Measurements from ENCODE around the gene PHKG1. TPM values are rescaled to one million over a fixed set of nuclear protein-coding genes. Genes with fewer than 3 reads are reported as not detected.
"Not testable (repeated sequence)": the region's sequence is repeated elsewhere in the genome, so short reads cannot be mapped to it uniquely, and the experiment has no call there.

Gene PHKG1
- total and polyA plus RNA-seq, 10 of the 15 experiments (the other 5 are each of a cell fraction or from before 2014, with no cell fraction given) = 0.08 to 1.6 (median 0.44) TPM

DNA sequence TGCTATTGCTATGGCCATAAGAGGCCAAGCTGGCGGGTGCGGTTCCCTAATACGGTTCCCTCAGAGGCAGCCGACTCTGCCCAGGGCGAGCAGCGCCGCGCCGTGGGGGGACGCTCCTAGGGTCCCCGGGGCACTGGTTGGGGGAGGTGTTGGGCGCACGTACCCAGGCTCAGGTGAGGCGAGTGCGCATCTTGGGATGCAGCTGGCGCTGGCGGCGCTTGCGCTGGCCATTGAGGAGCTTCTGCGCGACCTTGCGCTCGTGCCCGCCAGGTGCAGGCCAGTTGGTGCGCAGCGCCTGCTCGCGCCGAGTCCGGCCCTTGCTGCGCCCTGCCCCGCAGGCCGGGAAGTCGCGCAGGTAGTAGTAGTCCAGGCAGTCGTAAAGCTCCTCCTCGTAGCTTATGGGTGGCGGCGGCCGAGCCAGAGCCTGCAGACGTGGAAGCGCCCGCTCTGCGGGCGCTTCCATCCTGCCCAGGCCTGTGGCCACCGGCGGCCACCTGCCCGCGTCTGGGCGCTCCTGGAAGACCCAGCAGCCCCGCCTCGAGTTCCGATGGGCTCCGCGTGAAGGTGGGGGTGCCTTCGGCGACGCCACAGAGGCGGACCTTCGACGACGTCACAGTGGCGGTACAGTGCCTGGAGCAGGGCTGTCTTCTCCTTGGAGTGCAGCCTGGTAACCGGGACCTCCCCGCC is 23.2 kb upstream of the PHKG1 start, which contains the start of gene NUPR2:
Gene NUPR2, minus strand, starts transcription at position 566 of the 687 bp plus-strand sequence. Its CDS starts 103 bp downstream, at position 463.
- no peaks in the 10 kb centered on the region for H3K9me3 ChIP-seq (replicated peaks; ENCODE audit: control insufficient read depth, insufficient read depth, low read length)
- WGBS (ENCODE audit: insufficient coverage, insufficient replicate concordance, low lambda C conversion rate, missing lambda C conversion rate) = 69% methylated on average over 62 of the region's 65 CpGs
- FAIRE-seq = no peak
- H3K36me3 ChIP-seq (ENCODE audit: control insufficient read depth in 2 of 2, insufficient read depth in 2 of 2, low read length in 1 of 2) = no peaks in the 10 kb centered on the region
- ChIA-PET CTCF (no interaction called here), POLR2A (interaction anchor here (0.6 kb wide), 1 partner anchor 10 kb away, joined by 3 read pairs; the partner anchor contains the start of gene CHCHD2), SMC1A (ENCODE audit: uncharacterized antibody, unreplicated experiment) (no interaction called here), RAD21 (ENCODE audit: unreplicated experiment) (no interaction called here)
- H3K27me3 ChIP-seq (replicated peaks in 1 of 2; ENCODE audit: control insufficient read depth in 2 of 2, insufficient read depth in 2 of 2, low read length in 1 of 2) = no peaks in the 10 kb centered on the region
- H3K9ac ChIP-seq (ENCODE audit: control insufficient read depth, insufficient read depth, low read length) = no peak within 1 kb of the TSS
- H3K79me2 ChIP-seq (ENCODE audit: control insufficient read depth, insufficient read depth, low read length) = no peaks in the 10 kb centered on the region
- no peak within 1 kb of the TSS for H3K4me3 ChIP-seq
- H2AFZ ChIP-seq (ENCODE audit: control insufficient read depth, low read depth, low read length) = no peak within 1 kb of the TSS
- BruUV-seq (replicated peaks) = no TSS peak
- in situ Hi-C loops (cut with MboI) (no loop called here), intact Hi-C loops (cut with micrococcal nuclease; ENCODE audit: unreplicated experiment) (no loop called here)
- no peak for ATAC-seq
- H3K4me2 ChIP-seq (ENCODE audit: control insufficient read depth, insufficient read depth) = no peak within 1 kb of the TSS
- DNase-seq (ENCODE audit: low read depth, low spot score) = no peak
- H3K27ac ChIP-seq (ENCODE audit: control insufficient read depth, insufficient read depth) = no peak within 1 kb of the TSS
- no peaks in the 10 kb centered on the region for H4K20me1 ChIP-seq (ENCODE audit: control insufficient read depth, insufficient read depth)
- TF ChIP-seq YBX1 (IDR thresholded peaks at IDR 0.05) = no peak
- no peak for TF ChIP-seq JUNB (IDR thresholded peaks at IDR 0.05)
- TF ChIP-seq, protein P1, sequence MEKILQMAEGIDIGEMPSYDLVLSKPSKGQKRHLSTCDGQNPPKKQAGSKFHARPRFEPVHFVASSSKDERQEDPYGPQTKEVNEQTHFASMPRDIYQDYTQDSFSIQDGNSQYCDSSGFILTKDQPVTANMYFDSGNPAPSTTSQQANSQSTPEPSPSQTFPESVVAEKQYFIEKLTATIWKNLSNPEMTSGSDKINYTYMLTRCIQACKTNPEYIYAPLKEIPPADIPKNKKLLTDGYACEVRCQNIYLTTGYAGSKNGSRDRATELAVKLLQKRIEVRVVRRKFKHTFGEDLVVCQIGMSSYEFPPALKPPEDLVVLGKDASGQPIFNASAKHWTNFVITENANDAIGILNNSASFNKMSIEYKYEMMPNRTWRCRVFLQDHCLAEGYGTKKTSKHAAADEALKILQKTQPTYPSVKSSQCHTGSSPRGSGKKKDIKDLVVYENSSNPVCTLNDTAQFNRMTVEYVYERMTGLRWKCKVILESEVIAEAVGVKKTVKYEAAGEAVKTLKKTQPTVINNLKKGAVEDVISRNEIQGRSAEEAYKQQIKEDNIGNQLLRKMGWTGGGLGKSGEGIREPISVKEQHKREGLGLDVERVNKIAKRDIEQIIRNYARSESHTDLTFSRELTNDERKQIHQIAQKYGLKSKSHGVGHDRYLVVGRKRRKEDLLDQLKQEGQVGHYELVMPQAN (conservative IDR thresholded peaks at IDR 0.05) = no peak
- no peak for TF ChIP-seq SREBF1 (IDR thresholded peaks at IDR 0.05; ENCODE audit: low read length)
- TF ChIP-seq, protein P2, sequence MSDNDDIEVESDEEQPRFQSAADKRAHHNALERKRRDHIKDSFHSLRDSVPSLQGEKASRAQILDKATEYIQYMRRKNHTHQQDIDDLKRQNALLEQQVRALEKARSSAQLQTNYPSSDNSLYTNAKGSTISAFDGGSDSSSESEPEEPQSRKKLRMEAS (IDR thresholded peaks at IDR 0.05; ENCODE audit: low read depth, low read length) = no peak
- TF ChIP-seq MYC (IDR thresholded peaks at IDR 0.05; ENCODE audit: insufficient read depth, insufficient read length, insufficient replicate concordance, low read length, severe bottlenecking) = no peak
- no peak for TF ChIP-seq ZNF207 (IDR thresholded peaks at IDR 0.05; ENCODE audit: borderline replicate concordance)
- no peak for TF ChIP-seq CBX5 (IDR thresholded peaks at IDR 0.05; ENCODE audit: low read depth)
- no peak for TF ChIP-seq PML (IDR thresholded peaks at IDR 0.05; ENCODE audit: low read length)
- no peaks in the 10 kb centered on the region for H3K4me1 ChIP-seq (ENCODE audit: control insufficient read depth, insufficient read depth, low read length)

DNA sequence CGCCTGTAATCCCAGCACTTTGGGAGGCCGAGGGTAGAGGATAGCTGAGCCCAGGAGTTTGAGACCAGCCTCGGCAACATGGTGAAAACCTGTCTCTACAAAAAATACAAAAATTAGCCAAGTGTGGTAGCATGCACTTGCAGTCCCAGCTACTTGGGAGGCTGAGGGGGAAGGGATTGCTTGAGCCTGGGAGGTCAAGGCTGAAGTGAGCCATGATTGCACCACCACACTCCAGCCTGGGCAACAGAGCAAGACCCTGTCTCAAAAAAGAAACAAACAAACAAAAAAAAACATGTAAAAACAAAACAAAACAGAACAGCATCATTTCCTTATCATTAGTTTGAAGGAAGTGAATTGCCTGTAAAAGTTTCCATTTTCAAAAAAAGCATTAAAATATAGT is 19.5 kb upstream of the PHKG1 start:
- 17% methylated on average over 3 of the region's 3 CpGs for WGBS (ENCODE audit: insufficient coverage, insufficient replicate concordance, low lambda C conversion rate, missing lambda C conversion rate)
- ATAC-seq; H3K4me2 ChIP-seq (ENCODE audit: control insufficient read depth, insufficient read depth); H3K27ac ChIP-seq (ENCODE audit: control insufficient read depth, insufficient read depth); RAD21 ChIA-PET (ENCODE audit: unreplicated experiment); CTCF ChIA-PET; FAIRE-seq; H3K4me1 ChIP-seq (ENCODE audit: control insufficient read depth, insufficient read depth, low read length); H3K79me2 ChIP-seq (ENCODE audit: control insufficient read depth, insufficient read depth, low read length); H2AFZ ChIP-seq (ENCODE audit: control insufficient read depth, low read depth, low read length); DNase-seq (ENCODE audit: low read depth, low spot score); H3K36me3 ChIP-seq (ENCODE audit: control insufficient read depth in 2 of 2, insufficient read depth in 2 of 2, low read length in 1 of 2); H3K9ac ChIP-seq (ENCODE audit: control insufficient read depth, insufficient read depth, low read length); intact Hi-C loops (cut with micrococcal nuclease; ENCODE audit: unreplicated experiment); BruUV-seq (replicated peaks); H4K20me1 ChIP-seq (ENCODE audit: control insufficient read depth, insufficient read depth); H3K27me3 ChIP-seq (replicated peaks in 1 of 2; ENCODE audit: control insufficient read depth in 2 of 2, insufficient read depth in 2 of 2, low read length in 1 of 2); SMC1A ChIA-PET (ENCODE audit: uncharacterized antibody, unreplicated experiment); POLR2A ChIA-PET; H3K4me3 ChIP-seq; in situ Hi-C loops (cut with MboI); H3K9me3 ChIP-seq (replicated peaks; ENCODE audit: control insufficient read depth, insufficient read depth, low read length): not testable (repeated sequence)
